Measurements from ENCODE around the gene PDSS2. TPM values are rescaled to one million over a fixed set of nuclear protein-coding genes. Genes with fewer than 3 reads are reported as not detected.

PDSS2 gene
- total and polyA plus RNA-seq, 2 of the 8 experiments (the other 6 are each of a cell fraction or from before 2014, with no cell fraction given) = 10.7 to 16.1 TPM

DNA sequence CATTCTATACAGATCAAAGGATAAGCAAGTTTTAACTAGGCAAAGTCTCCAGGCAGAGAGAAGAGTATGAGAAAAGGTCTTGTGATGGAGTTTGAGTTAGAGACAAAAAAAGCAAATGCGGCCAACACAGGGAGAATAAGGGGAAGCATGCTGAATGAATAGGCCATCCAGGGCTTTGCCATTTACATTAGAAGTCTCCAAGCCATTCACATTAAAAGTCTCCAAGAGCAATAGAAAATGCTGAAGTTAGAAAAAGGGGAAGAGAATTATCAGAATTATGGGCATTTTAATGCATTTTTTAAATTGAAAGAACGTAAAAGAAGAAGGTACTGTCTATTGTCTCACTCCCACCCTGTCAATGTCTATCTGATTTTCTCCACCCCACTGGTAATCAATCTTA is 49.4 kb downstream of the PDSS2 start:
- Histone ChIP-seq H3K27ac (ENCODE audit: low read depth, low read length) (no peak overlapping the region), H2BK20ac (ENCODE audit: low read length) (no peak overlapping the region)
- 37% methylated on average over 2 of the region's 2 CpGs; no CpG with 5 or more reads in 1 of the 2 experiments for WGBS, 2 experiments (ENCODE audit: extremely low coverage in 1 of 2, insufficient coverage in 1 of 2, insufficient read length in 1 of 2, insufficient replicate concordance in 2 of 2, low coverage in 1 of 2, low lambda C conversion rate in 2 of 2, missing lambda C conversion rate in 1 of 2)
- TF ChIP-seq TCF12 (IDR thresholded peaks at IDR 0.05; ENCODE audit: low read depth, low read length) (no peak), KDM4A (IDR thresholded peaks at IDR 0.05; ENCODE audit: low read depth, low read length, severe bottlenecking) (no peak), JUND (IDR thresholded peaks at IDR 0.05; ENCODE audit: low read length) (no peak), POLR2A (IDR thresholded peaks at IDR 0.05; ENCODE audit: control extremely low read depth in 1 of 2, low read depth in 2 of 2, low read length in 2 of 2) (no peak), SRF (IDR thresholded peaks at IDR 0.05; ENCODE audit: low read depth, low read length) (no peak), ZNF274 (IDR thresholded peaks at IDR 0.05; ENCODE audit: borderline replicate concordance, extremely low read depth, low read length) (no peak), EZH2 (IDR thresholded peaks at IDR 0.05; ENCODE audit: low read depth, low read length, severe bottlenecking) (no peak), TAF7 (optimal IDR thresholded peaks at IDR 0.05; ENCODE audit: borderline replicate concordance, low read depth, low read length) (no peak), CHD2 (IDR thresholded peaks at IDR 0.05; ENCODE audit: low read length) (no peak), RNF2 (IDR thresholded peaks at IDR 0.05; ENCODE audit: borderline replicate concordance, low read depth, low read length, missing control alignments, poor library complexity, severe bottlenecking) (no peak)
- TF ChIP-seq, protein P1, sequence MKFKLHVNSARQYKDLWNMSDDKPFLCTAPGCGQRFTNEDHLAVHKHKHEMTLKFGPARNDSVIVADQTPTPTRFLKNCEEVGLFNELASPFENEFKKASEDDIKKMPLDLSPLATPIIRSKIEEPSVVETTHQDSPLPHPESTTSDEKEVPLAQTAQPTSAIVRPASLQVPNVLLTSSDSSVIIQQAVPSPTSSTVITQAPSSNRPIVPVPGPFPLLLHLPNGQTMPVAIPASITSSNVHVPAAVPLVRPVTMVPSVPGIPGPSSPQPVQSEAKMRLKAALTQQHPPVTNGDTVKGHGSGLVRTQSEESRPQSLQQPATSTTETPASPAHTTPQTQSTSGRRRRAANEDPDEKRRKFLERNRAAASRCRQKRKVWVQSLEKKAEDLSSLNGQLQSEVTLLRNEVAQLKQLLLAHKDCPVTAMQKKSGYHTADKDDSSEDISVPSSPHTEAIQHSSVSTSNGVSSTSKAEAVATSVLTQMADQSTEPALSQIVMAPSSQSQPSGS (IDR thresholded peaks at IDR 0.05; ENCODE audit: low read length) = no peak
- TF ChIP-seq, protein P2, sequence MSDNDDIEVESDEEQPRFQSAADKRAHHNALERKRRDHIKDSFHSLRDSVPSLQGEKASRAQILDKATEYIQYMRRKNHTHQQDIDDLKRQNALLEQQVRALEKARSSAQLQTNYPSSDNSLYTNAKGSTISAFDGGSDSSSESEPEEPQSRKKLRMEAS (IDR thresholded peaks at IDR 0.05) = no peak

More for the DNA sequence above, 49.4 kb downstream of the PDSS2 start:
- Histone ChIP-seq H3K4me2 (ENCODE audit: insufficient read depth in 1 of 2, low read depth in 2 of 2, low read length in 2 of 2) (peak overlapping the region; percentile 24 to 32; a peak in 2 of 4 replicates), H3K79me2 (ENCODE audit: control insufficient read depth in 1 of 2, insufficient read depth in 2 of 2, low read length in 2 of 2) (peaks cover 0 to 10% of the 10 kb centered on the region in 2 experiments; a peak in 2 of 4 replicates), H3K36me3 (ENCODE audit: control insufficient read depth in 2 of 4, insufficient read depth in 4 of 4, low read length in 3 of 4) (no peaks in the 10 kb centered on the region), H3K14ac (ENCODE audit: insufficient read length) (no peak overlapping the region), H3K79me1 (ENCODE audit: low read depth, low read length) (no peaks in the 10 kb centered on the region), H2BK12ac (ENCODE audit: low read depth, low read length) (no peak overlapping the region), H3K23ac (ENCODE audit: insufficient read length) (no peak overlapping the region), H3K23me2 (ENCODE audit: low read depth, low read length) (no peaks in the 10 kb centered on the region), H4K91ac (replicated peaks; ENCODE audit: insufficient read length, low read length) (no peak overlapping the region), H4K20me1 (replicated peaks in 1 of 2; ENCODE audit: control insufficient read depth in 1 of 2, insufficient read depth in 2 of 2, low read length in 2 of 2) (no peaks in the 10 kb centered on the region), H4K8ac (ENCODE audit: extremely low read depth, insufficient read depth, low read length) (no peak overlapping the region), H2AFZ (ENCODE audit: low read length) (no peak overlapping the region), H3K18ac (ENCODE audit: extremely low read depth, low read length) (no peak overlapping the region), H3K9me3 (ENCODE audit: insufficient read depth in 2 of 2, low read depth in 1 of 2, low read length in 1 of 2) (no peaks in the 10 kb centered on the region; a peak in 1 of 4 replicates), H4K5ac (ENCODE audit: insufficient read length, low read depth, low read length) (no peak overlapping the region), H2AK5ac (ENCODE audit: low read depth, low read length) (no peak overlapping the region), H3K56ac (replicated peaks; ENCODE audit: insufficient read length, low read depth, low read length) (no peak overlapping the region), H2BK15ac (ENCODE audit: low read length) (no peak overlapping the region), H3K4ac (replicated peaks; ENCODE audit: insufficient read length, low read depth, low read length) (no peak overlapping the region), H3K9ac (replicated peaks in 1 of 4; ENCODE audit: extremely low read depth in 1 of 4, low read depth in 3 of 4, low read length in 3 of 4) (no peak overlapping the region), H2BK120ac (replicated peaks; ENCODE audit: low read depth, low read length) (no peak overlapping the region), H3K4me3 (ENCODE audit: extremely low read depth in 1 of 4, insufficient read depth in 2 of 4, low read depth in 3 of 4, low read length in 4 of 4) (0 out of 8 replicates have a peak overlapping the region, but pooled peaks of 1 of the 4 experiments have one; percentile 6), H3K4me1 (replicated peaks in 1 of 4; ENCODE audit: control insufficient read depth in 3 of 4, insufficient read depth in 4 of 4, low read length in 3 of 4) (peaks cover 4 to 18% (median 10%) of the 10 kb centered on the region in 4 experiments; a peak in 5 of 7 replicates), H3K27me3 (replicated peaks in 1 of 4; ENCODE audit: control insufficient read depth in 3 of 4, extremely low read depth in 1 of 4, insufficient read depth in 3 of 4, low read length in 3 of 4) (no peaks in the 10 kb centered on the region), H2BK5ac (ENCODE audit: low read depth, low read length) (no peak overlapping the region)
- CTCF ChIA-PET (ENCODE audit: partially characterized antibody) = no interaction called here
- FAIRE-seq (peak; percentile 62), DNase-seq (ENCODE audit: low read depth in 1 of 2, low spot score in 2 of 2) (no peak)
- POLR2A ChIA-PET (ENCODE audit: partially characterized antibody) = interaction anchor here (0.8 kb wide), 1 partner anchor 8 kb away, joined by 3 read pairs; no protein-coding TSS in a partner anchor
